CD4-positive, alpha-beta T cell treated with Interleukin-21 for 1 hour (primary cell): ENCODE data around the gene PLD3.
"Not testable (repeated sequence)": the region's sequence is repeated elsewhere in the genome, so short reads cannot be mapped to it uniquely, and the experiment has no call there.

Experiments
- DNase-seq: peaks from one replicate; pipeline ENCODE4 v3.0.0-alpha.2; 2020

PLD3 gene

GRCh38 chr19:40348125-40348913 is at the start of gene PLD3, which contains the start of gene C19orf47:
PLD3 (plus strand) TSS chr19:40348695; CDS start chr19:40366484, 17,789 bp downstream.
C19orf47 (minus strand) TSS chr19:40348397; CDS start chr19:40341857, 6,540 bp downstream.
- DNase-seq = peak; percentile 99

GRCh38 chr19:40300668-40301067 is 47.8 kb upstream of the PLD3 start:
- DNase-seq = no peak

GRCh38 chr19:40302224-40303011 is 46.1 kb upstream of the PLD3 start:
- DNase-seq = no peak

- DNase-seq = no peak
Measured at GRCh38 chr19:40303765-40304164, 44.7 kb upstream of the PLD3 start.

GRCh38 chr19:40304306-40304705 is 44.2 kb upstream of the PLD3 start:
- no peak for DNase-seq

GRCh38 chr19:40305403-40305802 is 43.1 kb upstream of the PLD3 start:
- DNase-seq = peak; percentile 78

GRCh38 chr19:40309666-40310065 is 38.8 kb upstream of the PLD3 start:
- no peak for DNase-seq

- DNase-seq = no peak
Measured at GRCh38 chr19:40312533-40312932, 36.0 kb upstream of the PLD3 start.

- no peak for DNase-seq
Measured at GRCh38 chr19:40313229-40313983, 35.1 kb upstream of the PLD3 start.

GRCh38 chr19:40314656-40315055 is 33.8 kb upstream of the PLD3 start:
- DNase-seq = no peak

- no peak for DNase-seq
Measured at GRCh38 chr19:40315812-40316470, 32.6 kb upstream of the PLD3 start.

GRCh38 chr19:40317338-40317737 is 31.2 kb upstream of the PLD3 start:
- no peak for DNase-seq

- no peak for DNase-seq
Measured at GRCh38 chr19:40320558-40320935, 27.9 kb upstream of the PLD3 start.

- DNase-seq = no peak
Measured at GRCh38 chr19:40321076-40321475, 27.4 kb upstream of the PLD3 start.

- DNase-seq = no peak
Measured at GRCh38 chr19:40321566-40322270, 26.8 kb upstream of the PLD3 start.

GRCh38 chr19:40322271-40322610 is 26.3 kb upstream of the PLD3 start:
- no peak for DNase-seq

GRCh38 chr19:40322951-40323615 is 25.4 kb upstream of the PLD3 start:
- no peak for DNase-seq

- no peak for DNase-seq
Measured at GRCh38 chr19:40323705-40324104, 24.8 kb upstream of the PLD3 start.

GRCh38 chr19:40326201-40326600 is 22.3 kb upstream of the PLD3 start:
- no peak for DNase-seq

- DNase-seq = no peak
Measured at GRCh38 chr19:40331052-40331451, 17.4 kb upstream of the PLD3 start.

GRCh38 chr19:40332669-40333068 is 15.8 kb upstream of the PLD3 start:
- DNase-seq = no peak

- not testable (repeated sequence) for DNase-seq
Measured at GRCh38 chr19:40333083-40333482, 15.4 kb upstream of the PLD3 start.
